SK-MEL-5 (cell line): ENCODE data around the gene LSG1. TPM values are rescaled to one million over a fixed set of nuclear protein-coding genes. Genes with fewer than 3 reads are reported as not detected.

Experiments
- DNase-seq: peaks from one replicate; pipeline ENCODE4 v3.0.0-alpha.2; 2016; ENCODE audit warnings: low read depth, low spot score
- in situ Hi-C: cut with HindIII; loops from 2 replicates; pipeline ENCODE4 v1.10.0; 2016; ENCODE audit warnings: low sequenced_read_pairs, high pct_unique_total_duplicates, low pct_unique_long_range_greater_than_20kb
- total RNA-seq: library from RNA; depleted of rRNA; stranded (reverse); fragments of >200 nt; shearing (Covaris generic); gene quantifications from 2 replicates; pipeline ENCODE4 v1.2.3, GENCODE V29; 2014

LSG1 gene
- total RNA-seq, 1 experiment from 2014 or later: 75.5 TPM

DNA sequence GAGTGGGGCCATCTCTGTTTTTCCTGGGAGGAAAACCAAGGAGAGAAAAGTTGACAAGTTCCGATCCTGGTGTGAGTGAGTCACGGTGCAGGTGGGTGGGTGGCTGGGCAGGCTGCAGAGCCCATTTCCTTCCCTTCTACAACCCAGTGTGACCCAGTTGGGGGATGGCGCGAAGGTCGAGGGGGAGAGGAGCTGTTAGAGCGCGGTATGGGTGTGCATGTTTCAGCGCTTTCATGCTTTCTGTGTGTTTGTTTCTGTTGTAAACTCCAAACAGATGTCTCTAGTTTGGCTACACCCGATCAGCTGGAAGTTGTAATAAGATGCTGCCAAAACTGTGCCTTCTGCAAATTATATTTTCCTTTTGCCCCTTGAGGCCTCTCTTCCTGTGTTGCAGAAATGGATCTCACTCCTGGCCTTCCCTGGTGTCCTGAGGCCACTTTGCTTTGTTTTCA, 17.5 kb upstream of the LSG1 start:
- in situ Hi-C loops: no loop called here
- DNase-seq: no peak

- in situ Hi-C loops: no loop called here
- DNase-seq: no peak
Measured at GRCh38 chr3:194688946-194689345, 17.0 kb upstream of the LSG1 start.

- no peak for DNase-seq
- in situ Hi-C loops: no loop called here
Measured at GRCh38 chr3:194688200-194688740, 16.3 kb upstream of the LSG1 start.

GRCh38 chr3:194687638-194688199, 15.7 kb upstream of the LSG1 start:
- in situ Hi-C loops: no loop called here

DNA sequence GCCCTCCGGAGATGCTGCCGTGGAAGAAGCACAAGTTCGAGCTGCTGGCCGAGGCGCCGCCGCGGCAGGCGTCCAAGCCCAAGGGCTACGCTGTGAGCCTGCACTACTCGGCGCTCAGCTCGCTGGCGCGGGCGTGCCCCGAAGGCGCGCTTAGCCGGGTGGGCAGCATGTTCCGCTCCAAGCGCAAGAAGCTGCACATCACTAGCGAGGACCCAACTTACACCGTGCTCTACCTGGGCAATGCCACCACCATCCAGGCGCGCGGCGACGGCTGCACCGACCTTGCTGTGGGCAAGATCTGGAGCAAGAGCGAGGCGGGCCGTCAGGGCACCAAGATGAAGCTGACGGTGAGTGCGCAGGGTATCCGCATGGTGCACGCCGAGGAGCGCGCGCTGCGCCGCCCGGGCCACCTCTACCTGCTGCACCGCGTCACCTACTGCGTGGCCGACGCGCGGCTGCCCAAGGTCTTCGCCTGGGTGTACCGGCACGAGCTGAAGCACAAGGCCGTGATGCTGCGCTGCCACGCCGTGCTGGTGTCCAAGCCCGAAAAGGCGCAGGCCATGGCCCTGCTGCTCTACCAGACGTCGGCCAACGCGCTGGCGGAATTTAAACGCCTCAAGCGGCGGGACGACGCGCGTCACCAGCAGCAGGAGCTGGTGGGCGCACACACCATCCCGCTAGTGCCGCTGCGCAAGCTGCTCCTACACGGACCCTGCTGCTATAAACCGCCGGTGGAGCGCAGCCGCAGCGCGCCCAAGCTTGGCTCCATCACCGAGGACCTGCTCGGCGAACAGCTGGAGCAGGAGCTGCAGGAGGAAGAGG, 15.0 kb upstream of the LSG1 start:
- in situ Hi-C loops: no loop called here
- DNase-seq: no peak

More at GRCh38 chr3:194687638-194688199, 15.7 kb upstream of the LSG1 start:
- DNase-seq: no peak

GRCh38 chr3:194686414-194686815, 14.4 kb upstream of the LSG1 start:
- in situ Hi-C loops: no loop called here

GRCh38 chr3:194685718-194686413, 13.9 kb upstream of the LSG1 start, which contains the start of gene FAM43A:
Gene FAM43A, plus strand, starts transcription at chr3:194685883. Its CDS starts 944 bp downstream, at chr3:194686827.
- DNase-seq: peak; percentile 92
- in situ Hi-C loops: no loop called here

More at GRCh38 chr3:194686414-194686815, 14.4 kb upstream of the LSG1 start:
- no peak for DNase-seq

DNA sequence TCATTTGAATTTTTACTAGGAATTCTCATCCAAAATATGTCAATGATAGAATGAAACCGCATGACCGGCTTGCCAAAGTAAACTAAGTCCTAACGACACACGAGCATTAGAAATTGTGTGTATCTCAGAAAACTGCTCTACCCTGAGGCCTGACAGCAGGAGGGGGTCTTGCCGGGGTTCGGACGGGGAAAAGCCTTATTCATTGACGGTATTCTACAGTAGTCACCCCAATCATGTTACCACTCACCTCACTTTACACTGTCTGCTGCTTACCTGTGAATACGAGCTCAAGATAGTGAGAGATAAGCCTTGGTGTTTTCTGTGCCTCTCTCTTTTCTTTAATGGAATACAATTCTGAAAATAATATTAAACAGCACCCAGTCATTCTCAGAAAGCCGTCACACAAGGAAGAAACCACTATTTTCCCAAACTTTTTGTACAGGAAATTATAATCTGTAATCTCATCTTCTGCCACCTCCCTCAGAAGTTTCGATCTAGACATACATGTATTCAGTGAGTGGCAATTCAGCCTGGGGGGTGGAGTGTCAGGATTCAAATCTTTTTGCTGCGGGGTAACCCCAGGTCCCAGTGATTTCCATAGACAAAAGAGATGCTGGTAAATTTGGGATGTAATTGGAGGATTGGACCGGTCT, 13.2 kb upstream of the LSG1 start:
- in situ Hi-C loops: no loop called here
- no peak for DNase-seq

GRCh38 chr3:194683380-194683779, 11.4 kb upstream of the LSG1 start:
- no peak for DNase-seq
- in situ Hi-C loops: no loop called here

GRCh38 chr3:194682694-194683310, 10.8 kb upstream of the LSG1 start:
- in situ Hi-C loops: no loop called here
- peak; percentile 92 for DNase-seq

GRCh38 chr3:194682189-194682693, 10.2 kb upstream of the LSG1 start:
- DNase-seq: no peak
- in situ Hi-C loops: no loop called here

- DNase-seq: no peak
- in situ Hi-C loops: no loop called here
Measured at GRCh38 chr3:194680888-194681615, 9.1 kb upstream of the LSG1 start.

- no peak for DNase-seq
- in situ Hi-C loops: no loop called here
Measured at GRCh38 chr3:194676471-194676870, 4.5 kb upstream of the LSG1 start.

DNA sequence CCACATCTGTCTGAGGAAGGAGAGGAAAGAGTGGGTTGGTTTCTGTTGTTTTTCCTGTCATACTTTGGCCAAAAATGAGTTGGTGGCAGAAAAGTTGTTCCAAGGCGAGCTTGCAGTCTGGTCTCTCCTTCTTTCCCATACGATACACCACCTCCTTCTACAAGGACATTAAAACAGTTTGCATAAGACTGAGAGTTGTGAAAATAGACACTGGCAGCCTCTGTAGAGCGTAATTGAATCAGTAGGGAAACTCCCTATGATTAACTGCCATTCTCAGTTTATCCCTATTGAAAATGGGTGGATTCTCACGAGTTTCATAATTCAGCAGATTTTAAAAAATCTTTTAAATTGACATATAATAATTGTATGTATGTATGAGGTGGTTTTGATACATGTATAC, 3.7 kb upstream of the LSG1 start:
- in situ Hi-C loops: no loop called here
- DNase-seq: no peak

GRCh38 chr3:194675081-194675640, 3.2 kb upstream of the LSG1 start:
- no peak for DNase-seq
- in situ Hi-C loops: no loop called here

DNA sequence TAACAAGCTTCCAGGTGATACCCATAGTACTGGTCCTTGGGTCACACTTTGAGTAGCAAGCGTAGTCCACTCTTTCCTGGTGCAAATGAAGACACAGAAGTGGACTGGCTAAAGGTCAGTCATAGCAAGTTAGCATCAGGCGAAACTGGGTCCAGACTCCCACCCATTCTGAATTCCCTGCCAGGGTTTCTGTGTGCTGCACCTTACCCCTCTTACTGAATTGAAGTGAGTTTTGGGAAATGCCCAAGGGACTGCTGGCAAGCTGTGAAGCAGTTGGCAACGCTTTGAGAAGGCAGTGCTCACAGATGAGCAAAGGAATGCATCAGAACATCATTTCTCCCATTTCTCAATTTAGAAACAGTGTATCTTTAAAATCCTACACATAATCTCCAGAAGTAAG, 1.8 kb upstream of the LSG1 start:
- no peak for DNase-seq
- in situ Hi-C loops: no loop called here
